Kidney (tissue), 14 donors: Measurements from ENCODE around the gene CALCOCO2. TPM values are rescaled to one million over a fixed set of nuclear protein-coding genes. Genes with fewer than 3 reads are reported as not detected.

Experiments
- DNase-seq, 5 donors: peaks; one replicate each; pipeline ENCODE4 v3.0.0-alpha.2; 2013 to 2020
- FAIRE-seq: peaks from 2 replicates; lab custom pipeline; 2012; peaks lifted over from hg19 to GRCh38; lab: Jason Lieb, UNC
- H3K27ac ChIP-seq, 2 donors: one replicate each; pipeline ENCODE4 v1.7.0; 2013; ENCODE audit warnings: low read depth in 2 of 2, low read length in 2 of 2, inconsistent platforms in 1 of 2
- H3K27me3 ChIP-seq: one replicate; pipeline ENCODE4 v1.7.1; 2013; ENCODE audit warnings: low read length, inconsistent platforms; ENCODE audit not compliant: control insufficient read depth, insufficient read depth
- H3K36me3 ChIP-seq, 3 donors: one replicate each; pipeline versions ENCODE4 v1.7.0 to v1.7.1; 2013; ENCODE audit warnings: low read length in 3 of 3, control low read depth in 1 of 3, inconsistent platforms in 1 of 3; ENCODE audit not compliant: insufficient read depth in 3 of 3, control insufficient read depth in 2 of 3
- H3K4me1 ChIP-seq, 3 donors: one replicate each; pipeline versions ENCODE4 v1.7.0 to v1.7.1; 2013; ENCODE audit warnings: low read length in 3 of 3, inconsistent platforms in 1 of 3, low read depth in 1 of 3; ENCODE audit not compliant: control insufficient read depth in 2 of 3, insufficient read depth in 2 of 3
- H3K4me3 ChIP-seq, 3 donors: one replicate each; pipeline versions ENCODE4 v1.7.0 to v1.8.1; 2013; ENCODE audit warnings: low read length in 3 of 3, control low read depth in 1 of 3, inconsistent platforms in 1 of 3
- H3K9ac ChIP-seq, 3 donors: one replicate each; pipeline versions ENCODE4 v1.7.0 to v1.7.1; 2013; ENCODE audit warnings: low read length in 3 of 3, control low read depth in 1 of 3, inconsistent platforms in 1 of 3
- H3K9me3 ChIP-seq, 3 donors: one replicate each; pipeline versions ENCODE4 v1.7.0 to v1.7.1; 2013; ENCODE audit warnings: low read length in 3 of 3, control low read depth in 1 of 3, inconsistent platforms in 1 of 3; ENCODE audit not compliant: control insufficient read depth in 2 of 3, insufficient read depth in 1 of 3
- intact Hi-C: fragments of 100-400 bp; cut with DNase I; formaldehyde crosslinking; loops from one replicate; pipeline ENCODE4 v1.11.1; 2022
- polyA plus RNA-seq: library from polyadenylated mRNA; stranded (reverse); fragments of 350-450 nt; fragmentation: Illumina TruSeq; extraction: RNeasy Lipid Tissue Mini Kit (QIAGEN cat#74804); gene quantifications from one replicate; pipeline ENCODE4 v1.2.3, GENCODE V29; 2014; ENCODE audit warnings: low read depth, low replicate concordance; ENCODE audit not compliant: insufficient read depth
- total RNA-seq: library from RNA; stranded (reverse); fragmentation: NEBNext Ultra II Directional; extraction: Animal tissue kit (Norgen Biotek cat#: 25700); gene quantifications from one replicate; pipeline ENCODE4 v1.2.1, GENCODE V29; 2021
- TF ChIP-seq, protein P1 (sequence below): IDR thresholded peaks from 3 replicates; pipeline ENCODE4 v1.5.1; 2012; ENCODE audit warnings: mild to moderate bottlenecking, moderate library complexity, borderline replicate concordance; ENCODE audit not compliant: insufficient read depth; ENCODE audit errors: extremely low read depth
- donor health status: control.
- donor health status: control.
- donor health status: control.
- donor health status: control.
- donor health status: control.
- donor health status: DM: yes; HTN: yes; CAD: no.
- donor health status: Normal renal cell carcinoma (clear cell type).

Gene CALCOCO2
- total and polyA plus RNA-seq, 2 donors from 2014 or later = 63.6 to 157 TPM

DNA sequence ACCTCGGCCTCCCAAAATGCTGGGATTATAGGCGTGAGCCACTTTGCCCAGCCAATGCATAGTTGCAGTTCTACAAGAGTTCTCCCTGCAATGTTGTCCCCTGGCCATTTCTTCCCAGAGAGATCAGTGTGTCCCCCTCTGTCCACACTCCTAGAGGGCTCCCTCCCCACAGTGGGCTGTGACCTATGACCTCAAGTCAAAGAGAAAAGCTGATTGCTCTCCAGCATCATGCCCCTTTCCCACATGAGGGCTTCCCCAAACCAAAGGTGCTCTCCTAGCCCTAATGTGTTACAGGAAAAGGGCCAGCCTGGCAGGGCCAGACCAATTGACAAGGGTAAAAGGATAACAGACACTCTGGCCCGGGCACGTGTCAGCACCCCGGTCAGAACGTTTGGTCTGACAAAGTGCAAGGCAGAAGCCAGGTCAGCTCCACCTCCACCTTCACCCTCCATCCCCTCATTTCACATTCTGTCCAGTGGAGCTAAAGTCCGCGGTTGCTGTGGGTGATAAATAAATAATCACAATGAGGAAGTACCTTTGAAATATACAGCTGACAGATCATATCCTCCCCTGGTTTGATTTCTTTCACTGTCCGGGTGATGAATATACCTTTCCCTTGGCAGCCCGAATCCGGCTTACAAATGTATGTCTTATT, 31.6 kb upstream of the CALCOCO2 start:
- H3K27ac ChIP-seq = peak overlapping the region; percentile 45 to 79
- no peaks in the 10 kb centered on the region for H3K36me3 ChIP-seq
- no peak overlapping the region for H3K9ac ChIP-seq
- TF ChIP-seq, protein P1, sequence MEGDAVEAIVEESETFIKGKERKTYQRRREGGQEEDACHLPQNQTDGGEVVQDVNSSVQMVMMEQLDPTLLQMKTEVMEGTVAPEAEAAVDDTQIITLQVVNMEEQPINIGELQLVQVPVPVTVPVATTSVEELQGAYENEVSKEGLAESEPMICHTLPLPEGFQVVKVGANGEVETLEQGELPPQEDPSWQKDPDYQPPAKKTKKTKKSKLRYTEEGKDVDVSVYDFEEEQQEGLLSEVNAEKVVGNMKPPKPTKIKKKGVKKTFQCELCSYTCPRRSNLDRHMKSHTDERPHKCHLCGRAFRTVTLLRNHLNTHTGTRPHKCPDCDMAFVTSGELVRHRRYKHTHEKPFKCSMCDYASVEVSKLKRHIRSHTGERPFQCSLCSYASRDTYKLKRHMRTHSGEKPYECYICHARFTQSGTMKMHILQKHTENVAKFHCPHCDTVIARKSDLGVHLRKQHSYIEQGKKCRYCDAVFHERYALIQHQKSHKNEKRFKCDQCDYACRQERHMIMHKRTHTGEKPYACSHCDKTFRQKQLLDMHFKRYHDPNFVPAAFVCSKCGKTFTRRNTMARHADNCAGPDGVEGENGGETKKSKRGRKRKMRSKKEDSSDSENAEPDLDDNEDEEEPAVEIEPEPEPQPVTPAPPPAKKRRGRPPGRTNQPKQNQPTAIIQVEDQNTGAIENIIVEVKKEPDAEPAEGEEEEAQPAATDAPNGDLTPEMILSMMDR = no peak
- no peak for FAIRE-seq
- H3K27me3 ChIP-seq = no peaks in the 10 kb centered on the region
- intact Hi-C loops = loop anchor here (10.0 kb wide), 1 partner anchor 74 kb away; the partner anchor contains the start of genes HOXB13, PRAC1 and PRAC2
- H3K9me3 ChIP-seq = no peaks in the 10 kb centered on the region
- DNase-seq = no peak
- no peak overlapping the region for H3K4me3 ChIP-seq
- H3K4me1 ChIP-seq = peaks cover 0 to 64% (median 51%) of the 10 kb centered on the region in 3 donors

DNA sequence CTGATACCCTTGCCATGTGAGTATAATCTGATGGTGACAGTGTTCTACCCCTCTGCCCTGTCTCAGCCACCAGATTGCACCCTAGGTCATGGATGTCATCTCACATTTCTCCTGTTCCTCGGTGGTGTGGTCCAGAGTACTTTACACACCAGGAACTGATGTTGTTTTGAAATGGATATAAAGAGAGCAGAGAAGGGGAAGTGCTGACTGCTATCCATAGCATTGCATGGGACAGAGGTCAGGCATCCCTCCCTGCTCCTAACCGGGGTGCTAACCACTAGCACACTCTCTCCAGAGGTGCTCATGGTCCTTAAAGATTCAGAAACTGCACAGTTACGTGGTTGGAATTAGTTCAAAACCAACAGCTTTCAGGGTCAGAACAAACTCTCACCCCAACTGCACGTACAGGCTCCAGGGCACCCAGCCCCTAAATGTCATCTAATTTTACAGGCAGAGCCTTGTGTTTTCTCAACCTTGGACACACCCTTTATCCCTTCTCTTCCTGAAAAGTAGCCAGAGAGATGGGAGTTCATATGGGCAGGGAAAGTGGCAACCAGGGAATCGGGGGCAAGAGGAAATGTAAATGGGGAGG, 30.1 kb upstream of the CALCOCO2 start:
- intact Hi-C loops = loop anchor here (5.0 kb wide), 1 partner anchor 77 kb away; no protein-coding TSS in a partner anchor
- DNase-seq (no peak), FAIRE-seq (no peak)
- Histone ChIP-seq H3K4me3 (no peak overlapping the region), H3K27ac (peak overlapping the region in 1 of 2 donors; percentile 0), H3K36me3 (no peaks in the 10 kb centered on the region), H3K9ac (no peak overlapping the region), H3K9me3 (no peaks in the 10 kb centered on the region), H3K4me1 (peaks cover 0 to 61% (median 45%) of the 10 kb centered on the region in 3 donors), H3K27me3 (no peaks in the 10 kb centered on the region)
- TF ChIP-seq, protein P1 = no peak

DNA sequence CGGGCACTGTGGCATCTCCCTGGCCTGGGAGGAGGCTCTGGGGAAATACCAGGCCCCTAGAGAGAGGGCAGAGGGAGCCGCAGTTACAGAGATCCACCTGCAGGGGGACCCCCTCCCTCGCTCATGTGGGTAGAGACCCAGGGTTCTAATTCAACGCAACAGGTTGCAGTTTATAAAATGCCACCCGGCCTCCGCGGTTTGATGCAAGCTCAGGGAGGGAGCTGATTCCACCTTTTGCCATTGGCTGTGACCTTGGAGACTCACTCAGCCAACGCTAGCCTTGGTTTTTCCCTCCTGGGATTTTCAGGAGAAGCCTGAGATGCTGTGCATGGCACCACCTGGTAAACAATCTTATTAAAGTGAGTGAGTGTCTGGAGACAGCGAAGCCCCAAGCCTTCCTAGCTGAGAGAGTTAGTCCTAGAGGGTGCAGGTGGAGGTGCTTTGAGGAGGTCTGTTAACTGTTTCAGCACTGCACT, 25.9 kb upstream of the CALCOCO2 start:
- TF ChIP-seq, protein P1 = peak; percentile 88
- Histone ChIP-seq H3K4me3 (peak overlapping the region in 1 of 3 donors; percentile 14), H3K4me1 (peaks cover 0 to 37% (median 28%) of the 10 kb centered on the region in 3 donors), H3K9ac (no peak overlapping the region), H3K27me3 (no peaks in the 10 kb centered on the region), H3K27ac (peak overlapping the region in 1 of 2 donors; percentile 14), H3K36me3 (no peaks in the 10 kb centered on the region), H3K9me3 (no peaks in the 10 kb centered on the region)
- FAIRE-seq = no peak
- intact Hi-C loops = loop anchor here (5.0 kb wide), 1 partner anchor 72 kb away; no protein-coding TSS in a partner anchor
- peak; percentile 70 to 83 (median 77) for DNase-seq
